Ureter (tissue), 1 donor: ENCODE results near the gene DSP. TPM values are rescaled to one million over a fixed set of nuclear protein-coding genes. Genes with fewer than 3 reads are reported as not detected.
A peak's percentile ranks its signal among the peaks of the same experiment; 100 is the strongest.

ENCODE experiments used
- DNase-seq: peaks from one replicate; pipeline ENCODE4 v3.0.0-alpha.2; 2020; ENCODE audit warnings: low spot score
- total RNA-seq: library from RNA; stranded (reverse); gene quantifications from one replicate; pipeline ENCODE4 v1.2.4, GENCODE V29; 2023
- donor health status: DM: yes; HTN: yes; CAD: no.

The DSP gene
- total RNA-seq, 1 donor from 2014 or later, result 67.6 TPM

DNA sequence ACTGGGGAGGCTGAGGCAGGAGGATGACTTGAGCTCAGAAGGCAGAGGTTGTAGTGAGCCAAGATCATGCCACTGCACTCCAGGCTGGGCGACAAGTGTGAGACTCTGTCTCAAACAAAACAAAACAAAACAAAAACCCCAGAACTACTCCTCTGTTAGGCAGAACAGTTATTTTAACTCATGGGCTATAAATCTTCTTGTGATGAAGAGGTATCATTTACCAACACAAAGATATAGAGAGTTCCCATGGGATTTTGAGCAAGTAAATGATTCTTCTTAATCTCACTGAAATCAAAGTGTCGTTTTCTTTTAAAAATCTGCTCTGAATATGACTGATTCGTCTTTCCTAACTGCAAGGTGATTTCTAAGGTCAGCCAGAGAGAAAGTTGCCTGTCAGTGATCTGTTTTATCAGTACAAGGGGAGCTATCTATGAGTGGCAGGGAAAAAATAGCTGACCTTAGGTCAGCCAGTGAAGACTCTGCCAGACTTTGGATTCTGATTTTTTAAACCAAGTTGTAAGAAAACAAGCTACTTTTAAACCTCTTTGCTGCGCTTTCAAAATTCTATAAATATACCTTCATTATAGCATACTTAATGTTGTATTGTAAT lies 3.8 kb upstream of the DSP start:
- DNase-seq, result no peak

DNA sequence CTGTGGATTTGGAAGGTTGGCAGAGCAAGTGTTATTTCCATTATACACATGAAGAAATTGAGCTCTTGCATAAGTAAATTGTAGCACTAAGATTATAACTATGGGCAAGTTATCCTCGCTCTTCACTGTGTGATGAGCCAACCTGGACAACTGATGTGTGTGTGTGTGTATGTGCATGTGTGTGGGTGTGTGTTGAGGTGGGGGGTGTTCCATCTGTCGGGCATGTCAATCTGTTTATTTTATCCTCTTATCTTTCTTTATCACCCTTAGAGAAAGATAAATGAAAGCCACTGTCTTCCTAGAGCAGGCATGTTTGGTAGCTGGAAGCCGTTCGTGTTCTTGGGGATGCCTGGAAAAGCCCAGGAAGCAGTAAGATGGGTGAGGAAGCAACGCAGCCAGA lies 3.0 kb upstream of the DSP start:
- no peak for DNase-seq

- no peak for DNase-seq
These were observed 876 bp upstream of the DSP start for GRCh38 chr6:7540595-7540994.

DNA sequence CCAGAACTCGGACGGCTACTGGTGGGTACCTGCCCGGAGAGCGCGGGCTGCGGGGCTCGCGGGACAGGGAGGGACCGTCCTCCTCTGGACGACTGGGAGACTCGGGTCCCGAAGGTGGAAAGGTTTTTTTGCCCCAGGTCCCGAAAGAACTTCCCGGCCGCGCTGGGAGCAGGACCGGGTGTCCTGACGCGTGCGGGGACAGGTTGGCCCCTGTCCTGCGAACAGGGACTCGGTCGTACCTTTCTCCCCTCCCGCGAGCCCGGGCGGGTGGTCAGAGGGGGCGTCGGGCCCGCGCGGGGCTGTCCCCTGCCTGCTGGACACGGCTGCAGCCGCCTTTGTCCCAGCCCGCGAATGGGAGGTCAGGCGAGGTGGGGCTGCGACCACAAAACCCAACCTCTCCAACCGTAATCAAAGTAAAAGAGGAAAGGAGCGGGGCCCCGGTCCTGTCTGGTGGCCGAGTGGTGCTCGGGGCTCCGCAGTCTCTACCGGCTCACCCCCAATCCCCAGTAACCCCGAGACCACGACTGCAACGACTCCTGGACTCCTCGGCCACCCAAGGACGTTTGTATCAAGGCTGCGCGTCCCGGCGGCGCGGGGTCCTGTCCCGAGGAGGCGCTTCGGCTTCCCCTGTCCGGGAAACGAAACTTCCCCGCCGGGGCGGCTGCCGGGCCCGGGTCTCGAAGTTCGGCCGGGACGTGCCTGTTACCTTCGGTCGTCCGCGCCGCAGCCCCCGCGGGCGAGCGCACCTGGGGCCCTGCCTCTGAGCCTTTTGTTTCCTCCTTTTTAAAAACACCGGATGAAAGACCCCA lies 798 bp downstream of the DSP start:
- DNase-seq, result no peak

DNA sequence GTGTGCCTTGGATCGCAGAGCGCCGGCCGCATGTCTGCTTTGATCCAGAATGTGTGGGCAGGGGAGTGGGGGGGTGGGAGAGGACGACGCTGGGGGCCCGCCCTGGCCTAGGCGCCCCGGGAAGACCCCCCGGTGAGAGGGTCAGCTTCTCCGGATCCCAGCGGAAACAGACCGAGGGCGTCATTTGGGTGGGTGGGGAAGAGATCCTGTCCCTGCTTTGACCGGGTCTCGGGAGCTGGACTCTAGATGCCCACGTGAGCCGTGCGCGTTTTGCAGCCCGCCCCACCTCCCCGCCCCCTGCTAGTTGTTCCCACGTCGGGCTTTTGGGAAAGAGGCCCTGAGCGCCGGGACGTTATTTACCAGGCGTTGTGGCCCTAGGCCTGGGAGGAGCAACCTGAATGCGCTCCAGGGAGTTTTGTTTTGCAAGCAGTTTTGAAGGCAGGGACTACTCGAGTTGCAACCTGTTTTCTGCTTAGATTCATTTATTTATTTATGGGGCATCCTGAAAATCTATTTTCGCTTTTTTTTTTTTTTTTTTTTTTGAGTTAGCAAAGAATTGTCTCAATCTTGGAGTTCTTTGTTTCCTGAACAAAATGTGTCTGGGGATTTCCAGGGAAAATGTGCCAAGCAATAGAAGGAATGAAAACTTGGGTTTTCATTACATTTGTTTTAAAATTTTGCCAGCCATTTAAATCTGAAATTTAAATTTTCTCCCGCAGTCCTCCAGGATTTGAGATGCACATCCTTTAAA lies 1.6 kb downstream of the DSP start:
- DNase-seq, result peak; percentile 65

DNA sequence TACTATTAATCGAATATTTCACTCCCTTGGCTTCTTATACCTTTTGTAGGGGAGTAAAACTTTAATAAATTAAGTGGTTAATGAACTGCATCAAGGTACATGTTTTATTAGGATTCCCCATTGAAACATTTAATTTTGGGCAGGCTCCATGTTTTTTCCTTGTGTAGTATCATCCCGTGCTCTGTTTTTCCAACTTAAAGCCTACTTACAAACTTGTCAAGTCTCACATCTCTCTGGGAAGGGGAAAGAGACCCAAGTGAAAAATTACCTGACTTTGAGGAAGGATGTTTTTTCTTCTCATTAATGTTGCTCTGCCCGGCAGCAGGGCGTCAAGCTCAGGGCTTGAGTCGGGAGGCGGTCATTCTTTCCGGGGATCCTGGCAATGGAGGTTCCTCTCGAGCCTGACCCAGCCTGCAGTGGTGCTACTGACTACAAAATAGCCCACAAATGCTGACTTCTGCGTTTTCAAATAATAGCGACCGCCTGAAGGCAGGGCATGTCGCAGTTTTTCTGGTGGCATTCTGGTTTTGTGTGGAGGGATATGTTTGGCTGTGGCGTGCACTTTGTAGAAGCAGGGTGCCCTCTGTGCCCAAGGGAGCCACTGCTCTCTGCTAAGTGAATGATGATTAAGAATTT lies 2.4 kb downstream of the DSP start:
- DNase-seq, result no peak

- no peak for DNase-seq
These were observed 3.1 kb downstream of the DSP start for GRCh38 chr6:7544597-7544996.

GRCh38 chr6:7545316-7546019 lies 4.0 kb downstream of the DSP start:
- no peak for DNase-seq

DNA sequence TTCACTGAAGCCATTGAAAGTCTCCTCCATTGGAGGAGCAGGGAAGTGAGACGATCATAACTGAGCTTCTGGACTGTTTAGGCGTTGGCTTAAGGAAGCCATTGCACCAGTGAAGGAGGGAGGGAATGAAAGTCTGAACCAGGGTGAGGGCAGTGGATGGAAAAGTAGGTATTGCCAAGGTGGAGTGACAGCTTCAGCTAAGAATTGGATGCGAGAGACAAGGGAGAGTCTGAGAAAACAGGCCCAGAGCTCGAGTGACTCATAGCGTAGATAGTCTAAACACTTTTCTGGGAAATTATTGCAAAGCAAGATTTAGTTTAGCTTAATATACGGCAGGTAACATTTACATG lies 4.5 kb downstream of the DSP start:
- DNase-seq, result no peak

GRCh38 chr6:7546383-7546782 lies 4.9 kb downstream of the DSP start:
- no peak for DNase-seq

DNA sequence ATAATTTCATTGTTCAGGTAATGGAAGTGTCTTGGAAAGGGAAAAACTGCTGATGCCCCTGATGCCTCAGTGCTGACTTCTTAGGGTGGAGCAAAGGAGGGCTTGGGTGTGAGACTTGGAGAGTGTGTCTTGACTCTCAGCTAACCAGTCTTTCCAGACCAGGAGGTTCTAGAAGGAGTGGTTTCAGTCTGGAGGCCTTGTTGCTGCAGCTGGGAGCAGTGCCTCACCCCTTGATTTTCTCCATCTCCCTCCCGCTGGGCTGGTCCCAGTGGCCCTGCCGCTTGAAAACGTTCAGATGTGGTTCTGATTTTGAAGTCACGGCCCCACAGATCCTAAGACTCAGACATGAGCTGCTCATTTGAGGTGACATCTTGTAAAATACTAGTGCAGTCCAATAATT lies 5.4 kb downstream of the DSP start:
- DNase-seq, result no peak

- DNase-seq, result no peak
These were observed 5.8 kb downstream of the DSP start for GRCh38 chr6:7547315-7547714.

GRCh38 chr6:7550433-7550801 lies 8.9 kb downstream of the DSP start:
- no peak for DNase-seq

DNA sequence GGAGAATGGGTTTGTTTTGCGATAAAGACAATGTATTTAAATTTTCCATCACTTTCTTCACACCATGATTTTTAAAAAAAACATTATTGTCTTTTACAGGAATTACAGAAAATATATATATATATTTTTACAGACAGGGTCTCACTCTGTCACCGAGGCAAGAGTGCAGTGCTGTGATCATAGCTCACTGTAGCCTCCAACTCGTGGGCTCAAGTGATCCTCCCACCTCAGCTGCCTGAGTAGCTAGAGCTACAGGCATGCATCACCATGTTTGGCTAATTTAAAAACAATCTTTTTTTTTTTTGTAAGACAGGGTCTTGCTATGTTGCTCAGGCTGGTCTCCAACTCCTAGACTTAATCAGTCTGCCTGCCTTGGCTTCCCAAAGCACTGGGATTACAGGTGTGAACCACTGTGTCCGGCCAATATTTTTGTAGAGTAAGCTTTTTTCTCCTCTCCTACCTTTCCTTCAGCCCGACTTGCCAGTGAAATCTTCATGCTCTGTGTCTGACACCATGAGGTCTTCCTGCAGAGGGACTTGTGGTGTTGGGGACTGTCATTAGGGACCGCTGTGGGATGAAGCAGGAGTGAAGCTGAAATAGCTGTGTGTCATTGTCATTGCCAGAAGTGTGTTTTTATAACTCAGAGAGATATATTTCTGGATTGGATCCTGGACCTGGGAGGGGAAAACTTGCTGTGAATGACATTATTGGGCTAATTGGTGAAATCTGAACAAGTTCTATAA lies 13.2 kb downstream of the DSP start:
- DNase-seq, result no peak

DNA sequence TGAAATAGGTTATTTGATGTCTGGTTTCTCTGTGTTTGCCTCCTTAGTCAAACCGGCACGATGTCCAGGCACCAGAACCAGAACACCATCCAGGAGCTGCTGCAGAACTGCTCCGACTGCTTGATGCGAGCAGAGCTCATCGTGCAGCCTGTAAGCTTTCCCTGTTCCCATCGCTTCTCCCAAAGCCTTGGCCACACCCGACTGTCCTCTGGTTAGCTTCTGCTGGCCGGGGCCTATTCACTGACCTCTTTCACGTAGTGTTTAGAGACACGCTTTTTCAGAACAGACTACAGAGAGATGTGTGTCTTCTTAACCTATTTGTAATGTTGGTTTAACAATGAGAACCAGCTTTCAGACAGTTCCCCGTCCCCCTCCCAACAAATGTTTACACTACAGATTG lies 14.2 kb downstream of the DSP start:
- no peak for DNase-seq

DNA sequence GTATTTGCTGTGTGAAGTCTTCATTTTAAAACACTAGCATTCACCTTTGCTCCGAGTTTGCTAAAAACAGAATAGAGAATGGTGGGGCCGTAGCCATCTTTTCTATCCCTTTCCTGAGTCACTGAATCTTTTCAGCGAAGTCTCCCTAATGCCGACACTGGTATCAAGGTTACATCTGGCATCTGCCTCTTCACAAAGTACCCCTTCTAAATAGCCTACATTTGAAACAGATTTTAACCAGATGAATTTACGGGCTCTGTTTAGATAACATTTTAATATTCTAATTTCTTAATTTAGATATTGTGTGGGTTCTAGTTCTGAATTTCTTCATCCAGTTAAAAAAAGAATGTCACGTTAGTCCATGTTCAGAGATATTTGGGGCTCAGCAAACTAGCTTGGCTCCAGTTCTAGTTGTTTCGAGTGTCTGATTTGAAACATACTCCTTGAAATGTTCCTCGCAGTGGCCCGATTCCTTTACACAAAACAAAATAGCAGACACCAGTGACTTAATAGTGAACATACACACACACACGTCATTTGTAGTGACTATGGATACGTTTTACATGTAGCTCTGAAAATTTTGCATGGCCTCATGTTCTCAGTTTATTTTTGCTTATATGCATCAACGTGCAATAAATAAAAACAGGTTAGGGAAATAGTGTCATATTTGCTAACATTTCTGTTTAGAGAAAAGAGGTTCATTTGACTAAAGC lies 15.1 kb downstream of the DSP start:
- no peak for DNase-seq

DNA sequence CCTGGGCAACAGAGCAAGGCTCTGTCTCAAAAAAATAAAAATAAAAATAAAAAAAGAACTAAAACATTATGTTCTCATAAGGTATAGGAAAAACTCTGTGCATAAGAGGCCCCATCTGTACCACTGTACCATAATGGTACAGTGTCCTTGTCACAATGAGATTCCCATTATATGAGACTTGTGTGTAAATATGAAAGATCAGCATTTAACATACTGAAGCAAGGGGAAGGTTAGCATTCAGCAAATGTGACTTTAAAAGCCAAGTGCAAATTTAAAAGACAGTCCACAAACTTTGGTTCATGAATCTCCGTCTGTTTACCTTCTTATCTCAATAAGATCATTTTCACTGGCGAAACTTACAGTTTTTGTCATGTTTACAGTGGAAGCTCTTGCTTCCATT lies 16.2 kb downstream of the DSP start:
- no peak for DNase-seq

GRCh38 chr6:7558781-7559180 lies 17.3 kb downstream of the DSP start:
- DNase-seq, result no peak

DNA sequence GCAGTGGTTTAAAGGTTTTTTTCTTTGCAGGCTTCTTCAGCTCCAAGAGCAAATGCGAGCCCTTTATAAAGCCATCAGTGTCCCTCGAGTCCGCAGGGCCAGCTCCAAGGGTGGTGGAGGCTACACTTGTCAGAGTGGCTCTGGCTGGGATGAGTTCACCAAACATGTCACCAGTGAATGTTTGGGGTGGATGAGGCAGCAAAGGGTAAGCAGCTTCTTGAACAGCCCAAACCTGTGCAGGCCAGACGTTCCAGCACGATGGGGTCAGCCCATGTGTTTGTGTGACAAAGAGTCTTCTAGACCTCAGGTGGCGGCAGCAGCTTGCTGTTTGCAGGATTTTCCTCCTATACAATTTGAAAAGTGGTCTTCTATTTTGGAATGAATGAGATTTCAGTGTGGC lies 17.7 kb downstream of the DSP start:
- no peak for DNase-seq

GRCh38 chr6:7559651-7560385 lies 18.3 kb downstream of the DSP start:
- DNase-seq, result no peak
